RCC 7860 (cell line): ENCODE data around the gene ANKRD33.

Experiments used
- DNase-seq: peaks from one replicate; pipeline ENCODE4 v3.0.0-alpha.2; 2015; ENCODE audit warnings: low spot score
- FAIRE-seq: peaks from 2 replicates; lab custom pipeline; 2012; peaks lifted over from hg19 to GRCh38; lab: Jason Lieb, UNC

Gene ANKRD33

GRCh38 chr12:51855586-51856428 lies 32.1 kb upstream of the ANKRD33 start:
- FAIRE-seq (no peak), DNase-seq (no peak)

GRCh38 chr12:51860986-51861385 lies 26.9 kb upstream of the ANKRD33 start:
- DNase-seq (no peak), FAIRE-seq (no peak)

GRCh38 chr12:51862947-51863346 lies 25.0 kb upstream of the ANKRD33 start:
- FAIRE-seq (no peak), DNase-seq (no peak)

GRCh38 chr12:51863363-51863932 lies 24.5 kb upstream of the ANKRD33 start:
- FAIRE-seq (no peak), DNase-seq (no peak)

GRCh38 chr12:51863933-51864832 lies 23.7 kb upstream of the ANKRD33 start:
- no peak for FAIRE-seq
- no peak for DNase-seq

- DNase-seq (no peak), FAIRE-seq (no peak)
These were observed 22.9 kb upstream of the ANKRD33 start for GRCh38 chr12:51864833-51865670.

- DNase-seq (no peak), FAIRE-seq (no peak)
These were observed 22.1 kb upstream of the ANKRD33 start for GRCh38 chr12:51865757-51866270.

GRCh38 chr12:51866324-51866723 lies 21.6 kb upstream of the ANKRD33 start:
- FAIRE-seq, result no peak

GRCh38 chr12:51866762-51867161 lies 21.1 kb upstream of the ANKRD33 start:
- DNase-seq, result no peak
- FAIRE-seq, result no peak

More at GRCh38 chr12:51866324-51866723, 21.6 kb upstream of the ANKRD33 start:
- no peak for DNase-seq

- DNase-seq, result no peak
- no peak for FAIRE-seq
These were observed 20.5 kb upstream of the ANKRD33 start for GRCh38 chr12:51867371-51867770.

GRCh38 chr12:51867796-51868428 lies 20.0 kb upstream of the ANKRD33 start:
- DNase-seq (no peak), FAIRE-seq (no peak)

GRCh38 chr12:51868821-51869495 lies 18.9 kb upstream of the ANKRD33 start:
- no peak for FAIRE-seq
- DNase-seq, result no peak

- FAIRE-seq (no peak), DNase-seq (no peak)
These were observed 18.4 kb upstream of the ANKRD33 start for GRCh38 chr12:51869496-51869865.

GRCh38 chr12:51869931-51870330 lies 18.0 kb upstream of the ANKRD33 start:
- no peak for DNase-seq
- no peak for FAIRE-seq

- DNase-seq (no peak), FAIRE-seq (no peak)
These were observed 17.4 kb upstream of the ANKRD33 start for GRCh38 chr12:51870504-51870903.

GRCh38 chr12:51871126-51871525 lies 16.8 kb upstream of the ANKRD33 start:
- DNase-seq (no peak), FAIRE-seq (no peak)

- FAIRE-seq (no peak), DNase-seq (no peak)
These were observed 15.8 kb upstream of the ANKRD33 start for GRCh38 chr12:51871918-51872688.

GRCh38 chr12:51872689-51872981 lies 15.3 kb upstream of the ANKRD33 start:
- DNase-seq, result no peak
- FAIRE-seq, result no peak
